Measurements from ENCODE around the gene IMPG2. TPM values are rescaled to one million over a fixed set of nuclear protein-coding genes. Genes with fewer than 3 reads are reported as not detected.

IMPG2 gene
- total RNA-seq, 1 donor from 2014 or later = 0.99 TPM

GRCh38 chr3:101278727-101279126, 41.6 kb downstream of the IMPG2 start:
- no peak for DNase-seq (ENCODE audit: extremely low read depth, low read depth, low spot score)

- DNase-seq (ENCODE audit: extremely low read depth, low read depth, low spot score) = no peak
These were observed 46.8 kb downstream of the IMPG2 start for GRCh38 chr3:101273608-101274007.

DNA sequence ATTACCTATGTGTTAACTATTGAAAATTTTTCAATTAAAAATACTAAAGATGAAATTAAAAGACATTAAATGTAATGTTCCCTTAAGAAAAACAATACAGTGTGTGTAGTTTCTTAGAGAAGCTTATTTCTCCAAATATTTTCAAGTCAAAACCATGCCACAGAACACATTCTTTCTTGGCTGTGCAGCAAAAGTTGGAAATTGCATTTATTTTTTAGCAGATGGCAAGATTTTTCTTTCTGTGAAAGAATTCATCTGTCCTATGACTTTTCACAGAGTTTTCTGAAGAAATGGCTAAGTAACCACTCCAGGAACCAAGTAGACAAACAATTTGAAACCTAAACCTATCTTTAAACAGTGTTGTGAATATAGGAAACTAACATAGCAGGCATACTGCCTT, 47.2 kb downstream of the IMPG2 start:
- no peak for DNase-seq (ENCODE audit: extremely low read depth, low read depth, low spot score)

DNA sequence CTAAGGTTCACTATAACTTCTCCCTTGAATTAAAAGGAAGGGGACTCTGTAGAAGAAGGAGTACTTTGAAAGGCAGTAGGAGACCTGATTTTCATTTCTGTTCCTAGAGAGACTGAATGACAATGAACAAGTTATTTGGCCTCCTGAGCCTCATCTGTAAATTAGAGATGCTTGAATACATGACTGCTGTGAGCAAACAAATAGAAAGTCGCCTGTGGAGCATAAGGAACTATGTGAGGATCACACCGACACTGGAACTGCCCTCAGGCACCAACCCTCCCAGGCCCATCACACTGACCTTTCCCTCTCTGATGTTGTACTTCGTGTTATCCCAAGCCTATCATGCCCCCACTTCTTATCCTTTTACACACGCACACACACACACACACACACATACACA, 48.6 kb downstream of the IMPG2 start:
- DNase-seq (ENCODE audit: extremely low read depth, low read depth, low spot score) = no peak

- no peak for DNase-seq (ENCODE audit: extremely low read depth, low read depth, low spot score)
These were observed 50.2 kb downstream of the IMPG2 start for GRCh38 chr3:101270149-101270548.

DNA sequence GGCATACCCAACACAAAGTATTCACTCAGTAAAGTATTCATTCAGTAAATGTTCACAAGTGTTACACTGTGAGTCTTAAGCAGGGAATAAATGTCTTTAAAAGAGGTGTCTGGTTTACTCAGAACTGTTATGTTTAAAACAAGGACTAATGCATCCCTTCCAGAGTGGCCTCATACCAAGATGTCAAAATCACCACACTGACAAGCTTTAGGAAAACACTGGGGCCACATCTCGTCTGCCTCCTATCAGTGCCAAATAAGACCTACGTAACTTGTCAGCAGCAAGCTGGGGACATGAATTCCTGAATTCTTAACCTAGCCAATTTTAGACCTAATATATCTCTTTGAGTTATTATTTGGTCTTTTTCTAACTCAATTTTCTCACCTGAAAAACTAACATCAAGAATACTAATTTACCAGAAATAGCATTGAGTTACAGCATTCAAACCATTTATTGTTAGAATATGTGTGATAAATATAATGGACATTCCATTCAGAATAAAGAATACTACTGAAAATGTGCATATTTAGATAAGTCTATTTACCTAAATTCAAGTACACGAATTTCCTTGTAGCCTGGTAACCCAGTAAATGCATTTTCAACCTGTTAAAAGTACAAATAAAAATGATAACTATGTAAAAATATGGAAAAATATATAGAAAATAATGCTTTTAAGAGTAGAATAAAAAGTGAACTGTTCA, 51.3 kb downstream of the IMPG2 start:
- no peak for DNase-seq (ENCODE audit: extremely low read depth, low read depth, low spot score)

- no peak for DNase-seq (ENCODE audit: extremely low read depth, low read depth, low spot score)
These were observed 52.2 kb downstream of the IMPG2 start for GRCh38 chr3:101268141-101268540.

DNA sequence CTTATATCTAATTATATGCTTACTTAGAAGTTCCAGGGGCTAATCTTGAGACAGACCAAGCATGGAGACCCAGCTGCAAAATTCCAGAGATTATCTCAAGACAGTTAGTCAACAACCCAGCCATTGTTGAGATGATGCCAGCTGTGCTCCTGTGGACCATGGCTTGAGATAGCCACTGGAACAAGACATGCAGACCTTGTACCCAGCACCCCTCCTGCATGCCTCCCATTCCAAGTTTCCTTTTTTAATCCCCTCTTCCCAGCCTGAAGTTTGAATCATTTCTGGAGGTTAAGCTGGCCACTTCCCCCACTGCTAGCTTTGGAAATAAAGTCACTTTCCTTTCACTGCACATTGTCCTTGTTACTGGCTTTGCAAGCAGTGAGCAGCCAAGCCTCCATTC, 53.8 kb downstream of the IMPG2 start:
- DNase-seq (ENCODE audit: extremely low read depth, low read depth, low spot score) = no peak

DNA sequence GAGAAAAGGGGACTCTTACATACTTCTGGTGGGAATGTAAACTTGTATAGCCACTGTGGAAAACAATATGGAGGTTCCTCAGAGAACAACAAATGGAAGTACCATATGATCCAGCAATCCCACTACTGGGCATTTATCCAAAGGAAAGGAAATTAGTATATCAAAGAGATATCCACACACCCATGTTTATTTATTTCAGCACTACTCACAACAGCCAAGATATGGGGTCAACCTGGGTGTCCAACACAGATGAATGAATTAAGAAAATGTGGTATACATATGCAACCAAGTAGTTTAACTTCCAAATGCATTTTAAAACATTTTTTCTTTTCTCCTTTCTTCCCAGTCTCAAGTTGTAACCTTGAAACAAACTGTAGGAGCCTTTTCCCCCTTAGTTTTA, 54.3 kb downstream of the IMPG2 start:
- DNase-seq (ENCODE audit: extremely low read depth, low read depth, low spot score) = no peak

DNA sequence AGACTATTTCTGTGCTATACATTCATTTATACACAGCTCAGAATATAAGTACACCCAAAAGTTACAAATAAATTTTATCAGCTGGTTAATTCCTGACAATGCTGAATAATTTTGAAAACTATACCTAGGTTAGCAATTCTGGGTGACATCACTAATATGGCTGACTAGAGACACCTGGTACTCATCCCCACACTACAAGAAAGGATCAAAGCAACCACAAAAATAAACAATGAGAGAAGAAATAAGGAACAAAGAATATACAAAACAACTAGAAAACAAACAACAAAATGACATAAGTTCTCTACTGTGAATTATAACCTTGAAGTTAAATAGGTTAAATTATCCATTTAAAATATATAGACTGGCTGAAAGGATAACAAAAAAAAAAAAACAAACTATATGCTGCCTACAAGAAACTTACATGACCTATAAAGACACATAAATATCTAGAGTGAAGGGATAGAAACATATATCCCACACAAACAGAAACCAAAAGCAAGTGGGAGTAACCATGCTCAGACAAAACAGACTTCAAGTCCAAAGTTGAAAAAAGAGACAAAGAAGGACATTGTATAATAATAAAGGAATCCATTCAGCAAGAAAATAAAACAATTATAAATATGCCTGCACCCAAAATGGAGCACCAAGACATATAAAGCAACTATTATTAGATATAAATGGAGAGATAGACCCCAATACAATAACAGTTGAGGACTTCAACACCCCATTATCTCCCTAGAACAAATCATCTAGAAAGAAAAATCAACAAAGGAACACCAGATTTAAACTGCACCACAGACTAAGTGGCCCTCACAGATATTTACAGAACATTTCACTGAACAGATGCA, 57.8 kb downstream of the IMPG2 start:
- DNase-seq (ENCODE audit: extremely low read depth, low read depth, low spot score) = no peak

- DNase-seq (ENCODE audit: extremely low read depth, low read depth, low spot score) = no peak
These were observed 58.9 kb downstream of the IMPG2 start for GRCh38 chr3:101261506-101261905.

- no peak for DNase-seq (ENCODE audit: extremely low read depth, low read depth, low spot score)
These were observed 60.7 kb downstream of the IMPG2 start for GRCh38 chr3:101259485-101260341.

- DNase-seq (ENCODE audit: extremely low read depth, low read depth, low spot score) = no peak
These were observed 63.9 kb downstream of the IMPG2 start for GRCh38 chr3:101256511-101256910.

GRCh38 chr3:101255441-101255840, 64.9 kb downstream of the IMPG2 start:
- DNase-seq (ENCODE audit: extremely low read depth, low read depth, low spot score) = no peak

DNA sequence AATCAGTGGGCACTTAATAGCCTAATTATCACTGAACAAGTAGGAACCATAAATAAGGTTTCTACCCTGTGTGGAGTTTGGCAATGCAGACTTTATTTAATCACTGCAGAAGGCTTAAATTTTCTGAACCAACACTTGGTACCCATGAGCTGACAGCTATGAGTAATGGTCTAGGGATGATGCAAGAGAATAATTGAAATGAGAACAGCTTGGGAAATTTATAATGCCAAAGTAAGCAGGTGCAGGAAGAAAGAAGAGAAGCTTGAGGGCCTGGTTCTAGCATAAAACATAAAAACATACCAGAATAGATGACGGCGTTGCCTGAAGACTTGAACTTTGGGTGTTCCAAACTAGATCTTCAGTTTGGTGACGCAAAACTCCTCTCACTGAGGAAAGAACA, 67.0 kb downstream of the IMPG2 start:
- no peak for DNase-seq (ENCODE audit: extremely low read depth, low read depth, low spot score)

- DNase-seq (ENCODE audit: extremely low read depth, low read depth, low spot score) = no peak
These were observed 67.4 kb downstream of the IMPG2 start for GRCh38 chr3:101252945-101253344.

GRCh38 chr3:101252307-101252706, 68.1 kb downstream of the IMPG2 start:
- no peak for DNase-seq (ENCODE audit: extremely low read depth, low read depth, low spot score)

GRCh38 chr3:101251441-101251840, 68.9 kb downstream of the IMPG2 start:
- DNase-seq (ENCODE audit: extremely low read depth, low read depth, low spot score) = no peak

DNA sequence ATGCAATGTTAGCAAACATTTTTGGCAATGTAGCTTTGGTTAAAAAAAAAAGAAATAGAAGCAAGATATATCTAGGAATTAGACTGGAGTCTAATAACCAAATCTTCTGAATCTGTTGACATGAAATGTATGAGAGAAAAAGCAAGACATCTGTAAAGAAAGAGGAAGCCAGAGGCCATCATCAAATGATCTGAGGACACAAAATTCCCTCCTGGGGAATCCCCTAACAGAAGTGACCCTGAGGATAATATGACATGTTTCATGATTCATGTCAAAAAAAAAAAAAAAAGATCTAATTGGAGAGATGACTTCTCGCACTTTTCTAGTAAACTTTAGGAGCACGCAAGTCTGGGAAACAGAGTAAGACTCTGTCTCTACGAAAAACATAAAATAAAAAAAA, 70.9 kb downstream of the IMPG2 start:
- no peak for DNase-seq (ENCODE audit: extremely low read depth, low read depth, low spot score)

GRCh38 chr3:101248736-101249135, 71.6 kb downstream of the IMPG2 start:
- no peak for DNase-seq (ENCODE audit: extremely low read depth, low read depth, low spot score)

DNA sequence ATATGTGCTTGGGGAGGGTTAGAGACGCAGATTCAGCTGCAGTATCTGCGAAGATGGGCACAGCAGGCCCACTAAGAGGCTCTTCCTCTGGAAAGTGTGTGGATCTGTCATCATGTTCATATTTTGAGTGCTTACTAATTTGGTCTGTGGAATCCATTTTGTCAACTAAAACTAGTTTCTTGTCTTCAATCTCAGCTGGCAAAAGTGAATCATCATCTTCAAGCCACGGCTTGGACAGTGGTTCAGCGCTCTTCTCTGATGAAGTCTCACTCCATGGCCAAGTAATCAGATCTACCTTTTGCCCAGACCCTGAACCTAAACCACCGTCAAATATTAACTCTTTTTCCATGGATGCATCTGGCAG, 76.2 kb downstream of the IMPG2 start:
- DNase-seq (ENCODE audit: extremely low read depth, low read depth, low spot score) = no peak
